ENCODE data around the gene B4GALT2. TPM values are rescaled to one million over a fixed set of nuclear protein-coding genes. Genes with fewer than 3 reads are reported as not detected.

The B4GALT2 gene
- total RNA-seq (10 to 100 TPM in 1 of 5 experiments, 1 to 10 TPM in 2, under 1 TPM in 2; 0.49 to 16.9 (median 1.6) TPM), polyA plus RNA-seq (not detected), total RNA-seq (not detected)

- peak within 1 kb of the TSS; percentile 4 for H3K4me3 ChIP-seq (ENCODE audit: low read length)
- POLR2A ChIA-PET, result interaction anchor here (1.0 kb wide), 1 partner anchor 11 kb away, joined by 3 read pairs; no protein-coding TSS in a partner anchor
- ATAC-seq, result peak; percentile 19
- H3K36me3 Mint-ChIP-seq, result peaks cover 12 to 22% (median 20%) of the 10 kb centered on the region in 5 donors
- H3K27me3 Mint-ChIP-seq, result peaks cover 0 to 15% (median 6%) of the 10 kb centered on the region in 5 donors
- H3K4me3 Mint-ChIP-seq, result peak within 1 kb of the TSS; percentile 79 to 98 (median 88)
- H3K27ac Mint-ChIP-seq, result peak within 1 kb of the TSS in 3 of 9 donors; percentile 51 to 81 (median 58)
- DNase-seq, result peak in 3 of 9 donors; percentile 25 to 73 (median 41)
- peaks cover 0 to 7% of the 10 kb centered on the region in 2 donors for H3K27me3 ChIP-seq (ENCODE audit: control insufficient read depth in 2 of 2, insufficient read depth in 2 of 2, low read length in 2 of 2)
- peaks cover 0 to 32% (median 11%) of the 10 kb centered on the region in 3 experiments for H3K36me3 ChIP-seq (ENCODE audit: control insufficient read depth in 2 of 3, insufficient read depth in 3 of 3, low read length in 3 of 3)
- intact Hi-C loops (cut with micrococcal nuclease), result loop anchor here (5.0 to 10.0 kb wide), 5 partner anchors 274 to 1706 kb away; partner anchors contain the start of genes CCDC163 (in 1 of the 2), ELOVL1 (in 1 of the 2), GPBP1L1 (in 1 of the 2) and MMACHC (in 1 of the 2)
- H3K9me3 Mint-ChIP-seq, result peaks cover 0 to 1% (median 0%) of the 10 kb centered on the region in 11 donors
- peaks cover 33 to 54% (median 43%) of the 10 kb centered on the region in 7 donors for H3K4me1 Mint-ChIP-seq
- H3K9me3 ChIP-seq (ENCODE audit: control insufficient read depth in 2 of 3, low read length in 3 of 3), result no peaks in the 10 kb centered on the region
- CTCF ChIA-PET, result no interaction called here
- peaks cover 21 to 23% of the 10 kb centered on the region in 2 donors for H3K4me1 ChIP-seq (ENCODE audit: control insufficient read depth in 2 of 2, insufficient read depth in 2 of 2, low read length in 2 of 2)
- no peak within 1 kb of the TSS for H3K27ac ChIP-seq (ENCODE audit: low read depth, low read length)
Measured at GRCh38 chr1:43978551-43979260, at the start of gene B4GALT2. TSS of gene B4GALT2 (plus strand) at chr1:43979210. CDS start at chr1:43981161, 1,951 bp downstream.

- ATAC-seq (no peak), DNase-seq (no peak)
- Histone ChIP-seq H3K36me3 (ENCODE audit: control insufficient read depth in 2 of 3, insufficient read depth in 3 of 3, low read length in 3 of 3) (peaks cover 0 to 7% (median 0%) of the 10 kb centered on the region in 3 experiments), H3K9me3 (ENCODE audit: control insufficient read depth in 2 of 3, low read length in 3 of 3) (no peaks in the 10 kb centered on the region), H3K27me3 (ENCODE audit: control insufficient read depth in 2 of 2, insufficient read depth in 2 of 2, low read length in 2 of 2) (peaks cover 9 to 13% of the 10 kb centered on the region in 2 donors), H3K4me3 (ENCODE audit: low read length) (no peak overlapping the region), H3K4me1 (ENCODE audit: control insufficient read depth in 2 of 2, insufficient read depth in 2 of 2, low read length in 2 of 2) (peaks cover 0 to 9% of the 10 kb centered on the region in 2 donors), H3K27ac (ENCODE audit: low read depth, low read length) (no peak overlapping the region)
- peaks cover 0 to 2% (median 0%) of the 10 kb centered on the region in 11 donors for H3K9me3 Mint-ChIP-seq
- H3K4me1 Mint-ChIP-seq, result peaks cover 5 to 19% (median 14%) of the 10 kb centered on the region in 7 donors
- intact Hi-C loops (cut with micrococcal nuclease), result loop anchor here in 1 of 2 donors (10.0 kb wide), 1 partner anchor 706 kb away; no protein-coding TSS in a partner anchor
- ChIA-PET CTCF (interaction anchor here (1.2 to 1.4 kb wide), 2 partner anchors 13 to 167 kb away, joined by 3 read pairs; no protein-coding TSS in a partner anchor), POLR2A (no interaction called here)
- H3K27me3 Mint-ChIP-seq, result peaks cover 16 to 25% (median 23%) of the 10 kb centered on the region in 5 donors
- H3K36me3 Mint-ChIP-seq, result peaks cover 2 to 14% (median 8%) of the 10 kb centered on the region in 5 donors
- H3K4me3 Mint-ChIP-seq, result no peak overlapping the region
- no peak overlapping the region for H3K27ac Mint-ChIP-seq
Measured at GRCh38 chr1:43930168-43930948, 48.7 kb upstream of the B4GALT2 start.

GRCh38 chr1:43930949-43931275 is 48.1 kb upstream of the B4GALT2 start:
- no peak for DNase-seq
- ATAC-seq, result no peak
- Histone ChIP-seq H3K27ac (ENCODE audit: low read depth, low read length) (no peak overlapping the region), H3K36me3 (ENCODE audit: control insufficient read depth in 2 of 3, insufficient read depth in 3 of 3, low read length in 3 of 3) (peaks cover 0 to 4% (median 0%) of the 10 kb centered on the region in 3 experiments), H3K27me3 (ENCODE audit: control insufficient read depth in 2 of 2, insufficient read depth in 2 of 2, low read length in 2 of 2) (peaks cover 9 to 18% of the 10 kb centered on the region in 2 donors), H3K4me1 (ENCODE audit: control insufficient read depth in 2 of 2, insufficient read depth in 2 of 2, low read length in 2 of 2) (peaks cover 0 to 9% of the 10 kb centered on the region in 2 donors), H3K9me3 (ENCODE audit: control insufficient read depth in 2 of 3, low read length in 3 of 3) (no peaks in the 10 kb centered on the region), H3K4me3 (ENCODE audit: low read length) (no peak overlapping the region)
- Mint-ChIP-seq H3K27ac (no peak overlapping the region), H3K4me3 (no peak overlapping the region), H3K27me3 (peaks cover 20 to 29% (median 26%) of the 10 kb centered on the region in 5 donors), H3K9me3 (peaks cover 0 to 2% (median 0%) of the 10 kb centered on the region in 11 donors), H3K4me1 (peaks cover 10 to 19% (median 14%) of the 10 kb centered on the region in 7 donors), H3K36me3 (peaks cover under 1 to 9% (median 4%) of the 10 kb centered on the region in 5 donors)
- ChIA-PET POLR2A (no interaction called here), CTCF (interaction anchor here (1.2 to 1.4 kb wide), 2 partner anchors 12 to 168 kb away, joined by 3 read pairs; no protein-coding TSS in a partner anchor)
- intact Hi-C loops (cut with micrococcal nuclease), result loop anchor here in 1 of 2 donors (10.0 kb wide), 1 partner anchor 706 kb away; no protein-coding TSS in a partner anchor

- intact Hi-C loops (cut with micrococcal nuclease), result loop anchor here in 1 of 2 donors (10.0 kb wide), 1 partner anchor 707 kb away; no protein-coding TSS in a partner anchor
- Mint-ChIP-seq H3K9me3 (no peaks in the 10 kb centered on the region), H3K27me3 (peaks cover 21 to 29% (median 26%) of the 10 kb centered on the region in 5 donors), H3K4me3 (peak overlapping the region in 2 of 10 donors; percentile 5 to 70), H3K27ac (no peak overlapping the region), H3K36me3 (peaks cover 0 to 7% (median 3%) of the 10 kb centered on the region in 5 donors), H3K4me1 (peaks cover 10 to 23% (median 14%) of the 10 kb centered on the region in 7 donors)
- Histone ChIP-seq H3K4me3 (ENCODE audit: low read length) (no peak overlapping the region), H3K27ac (ENCODE audit: low read depth, low read length) (no peak overlapping the region), H3K36me3 (ENCODE audit: control insufficient read depth in 2 of 3, insufficient read depth in 3 of 3, low read length in 3 of 3) (no peaks in the 10 kb centered on the region), H3K27me3 (ENCODE audit: control insufficient read depth in 2 of 2, insufficient read depth in 2 of 2, low read length in 2 of 2) (peaks cover 9 to 19% of the 10 kb centered on the region in 2 donors), H3K9me3 (ENCODE audit: control insufficient read depth in 2 of 3, low read length in 3 of 3) (no peaks in the 10 kb centered on the region), H3K4me1 (ENCODE audit: control insufficient read depth in 2 of 2, insufficient read depth in 2 of 2, low read length in 2 of 2) (peaks cover 0 to 9% of the 10 kb centered on the region in 2 donors)
- ATAC-seq (no peak), DNase-seq (no peak)
- CTCF ChIA-PET, result interaction anchor here (3.8 kb wide), 1 partner anchor 167 kb away, joined by 50 read pairs; no protein-coding TSS in a partner anchor
- POLR2A ChIA-PET, result no interaction called here
Measured at GRCh38 chr1:43931711-43932660, 47.0 kb upstream of the B4GALT2 start.

GRCh38 chr1:43932786-43933385 is 46.1 kb upstream of the B4GALT2 start:
- ChIA-PET POLR2A (no interaction called here), CTCF (interaction anchor here (0.7 to 3.8 kb wide), 3 partner anchors 14 to 238 kb away, joined by 5 to 50 read pairs (median 17); partner anchors contain the start of gene IPO13)
- Histone ChIP-seq H3K36me3 (ENCODE audit: control insufficient read depth in 2 of 3, insufficient read depth in 3 of 3, low read length in 3 of 3) (no peaks in the 10 kb centered on the region), H3K9me3 (ENCODE audit: control insufficient read depth in 2 of 3, low read length in 3 of 3) (no peaks in the 10 kb centered on the region), H3K27ac (ENCODE audit: low read depth, low read length) (no peak overlapping the region), H3K4me1 (ENCODE audit: control insufficient read depth in 2 of 2, insufficient read depth in 2 of 2, low read length in 2 of 2) (peaks cover 0 to 9% of the 10 kb centered on the region in 2 donors), H3K4me3 (ENCODE audit: low read length) (no peak overlapping the region), H3K27me3 (ENCODE audit: control insufficient read depth in 2 of 2, insufficient read depth in 2 of 2, low read length in 2 of 2) (peaks cover 9 to 19% of the 10 kb centered on the region in 2 donors)
- Mint-ChIP-seq H3K4me1 (peaks cover 10 to 23% (median 14%) of the 10 kb centered on the region in 7 donors), H3K9me3 (no peaks in the 10 kb centered on the region), H3K4me3 (peak overlapping the region in 8 of 10 donors; percentile 13 to 70 (median 30)), H3K36me3 (peaks cover 0 to 4% (median 0%) of the 10 kb centered on the region in 5 donors), H3K27me3 (peaks cover 21 to 29% (median 26%) of the 10 kb centered on the region in 5 donors), H3K27ac (no peak overlapping the region)
- ATAC-seq, result no peak
- no peak for DNase-seq
- intact Hi-C loops (cut with micrococcal nuclease), result loop anchor here in 1 of 2 donors (10.0 kb wide), 1 partner anchor 708 kb away; no protein-coding TSS in a partner anchor

Measured in naive thymus-derived CD4-positive, alpha-beta T cell (primary cell).